Measurements from ENCODE around the gene CCM2L. TPM values are rescaled to one million over a fixed set of nuclear protein-coding genes. Genes with fewer than 3 reads are reported as not detected.

Gene CCM2L
- total and polyA plus RNA-seq, 10 of the 15 experiments (the other 5 are each of a cell fraction or from before 2014, with no cell fraction given) = not detected

DNA sequence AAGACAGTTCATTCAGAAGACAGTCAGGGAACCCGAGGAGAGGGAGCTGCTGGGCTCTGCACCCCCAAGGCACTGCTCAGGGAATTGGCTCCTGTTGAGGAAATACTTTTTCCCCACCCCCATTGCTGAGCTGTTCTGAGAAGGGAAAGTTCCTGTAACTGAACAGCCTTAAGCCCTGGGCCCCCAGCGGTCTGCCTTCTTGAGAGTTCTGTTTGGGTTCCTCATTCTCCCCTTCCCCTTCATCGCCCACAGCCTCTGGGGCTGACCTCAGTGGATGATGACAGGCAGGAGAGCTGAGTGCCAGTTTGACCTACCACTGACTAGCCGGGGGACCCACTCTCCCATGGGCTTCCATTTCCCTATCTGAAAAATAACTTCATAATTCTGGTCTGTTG is 52.5 kb downstream of the CCM2L start (continued):
- TF ChIP-seq RAD21 (IDR thresholded peaks at IDR 0.05; ENCODE audit: insufficient read depth, low read depth, low read length) (no peak), MEF2A (IDR thresholded peaks at IDR 0.05; ENCODE audit: insufficient read depth, low read depth, low read length) (peak; percentile 50; the same call in 1 of the 2 replicates), SMAD1 (IDR thresholded peaks at IDR 0.05; ENCODE audit: low read depth, partially characterized antibody) (no peak), MYB (IDR thresholded peaks at IDR 0.05; ENCODE audit: borderline replicate concordance, low read depth, low read length) (no peak), GABPA (IDR thresholded peaks at IDR 0.05; ENCODE audit: low read depth) (no peak), MTA3 (IDR thresholded peaks at IDR 0.05; ENCODE audit: borderline replicate concordance, low read length) (no peak), CEBPB (IDR thresholded peaks at IDR 0.05; ENCODE audit: borderline replicate concordance in 1 of 2, low read depth in 2 of 2, low read length in 2 of 2) (no peak), RUNX3 (IDR thresholded peaks at IDR 0.05; ENCODE audit: low read length) (peak; percentile 65), ZSCAN29 (IDR thresholded peaks at IDR 0.05) (no peak), ESRRA (IDR thresholded peaks at IDR 0.05; ENCODE audit: low read length) (no peak), ZNF622 (IDR thresholded peaks at IDR 0.05) (no peak), SP1 (IDR thresholded peaks at IDR 0.05; ENCODE audit: low read depth, low read length) (no peak), HDGF (IDR thresholded peaks at IDR 0.05) (no peak), CHD2 (IDR thresholded peaks at IDR 0.05; ENCODE audit: borderline replicate concordance, low read depth, low read length) (peak; percentile 45; the same call in 1 of the 2 replicates), BACH1 (IDR thresholded peaks at IDR 0.05; ENCODE audit: borderline replicate concordance) (no peak)
- TF ChIP-seq, protein P1, sequence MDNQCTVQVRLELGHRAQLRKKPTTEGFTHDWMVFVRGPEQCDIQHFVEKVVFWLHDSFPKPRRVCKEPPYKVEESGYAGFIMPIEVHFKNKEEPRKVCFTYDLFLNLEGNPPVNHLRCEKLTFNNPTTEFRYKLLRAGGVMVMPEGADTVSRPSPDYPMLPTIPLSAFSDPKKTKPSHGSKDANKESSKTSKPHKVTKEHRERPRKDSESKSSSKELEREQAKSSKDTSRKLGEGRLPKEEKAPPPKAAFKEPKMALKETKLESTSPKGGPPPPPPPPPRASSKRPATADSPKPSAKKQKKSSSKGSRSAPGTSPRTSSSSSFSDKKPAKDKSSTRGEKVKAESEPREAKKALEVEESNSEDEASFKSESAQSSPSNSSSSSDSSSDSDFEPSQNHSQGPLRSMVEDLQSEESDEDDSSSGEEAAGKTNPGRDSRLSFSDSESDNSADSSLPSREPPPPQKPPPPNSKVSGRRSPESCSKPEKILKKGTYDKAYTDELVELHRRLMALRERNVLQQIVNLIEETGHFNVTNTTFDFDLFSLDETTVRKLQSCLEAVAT (IDR thresholded peaks at IDR 0.05) = 0 out of 2 replicates have a peak, but pooled peaks have one; percentile 33
- TF ChIP-seq, protein P2, sequence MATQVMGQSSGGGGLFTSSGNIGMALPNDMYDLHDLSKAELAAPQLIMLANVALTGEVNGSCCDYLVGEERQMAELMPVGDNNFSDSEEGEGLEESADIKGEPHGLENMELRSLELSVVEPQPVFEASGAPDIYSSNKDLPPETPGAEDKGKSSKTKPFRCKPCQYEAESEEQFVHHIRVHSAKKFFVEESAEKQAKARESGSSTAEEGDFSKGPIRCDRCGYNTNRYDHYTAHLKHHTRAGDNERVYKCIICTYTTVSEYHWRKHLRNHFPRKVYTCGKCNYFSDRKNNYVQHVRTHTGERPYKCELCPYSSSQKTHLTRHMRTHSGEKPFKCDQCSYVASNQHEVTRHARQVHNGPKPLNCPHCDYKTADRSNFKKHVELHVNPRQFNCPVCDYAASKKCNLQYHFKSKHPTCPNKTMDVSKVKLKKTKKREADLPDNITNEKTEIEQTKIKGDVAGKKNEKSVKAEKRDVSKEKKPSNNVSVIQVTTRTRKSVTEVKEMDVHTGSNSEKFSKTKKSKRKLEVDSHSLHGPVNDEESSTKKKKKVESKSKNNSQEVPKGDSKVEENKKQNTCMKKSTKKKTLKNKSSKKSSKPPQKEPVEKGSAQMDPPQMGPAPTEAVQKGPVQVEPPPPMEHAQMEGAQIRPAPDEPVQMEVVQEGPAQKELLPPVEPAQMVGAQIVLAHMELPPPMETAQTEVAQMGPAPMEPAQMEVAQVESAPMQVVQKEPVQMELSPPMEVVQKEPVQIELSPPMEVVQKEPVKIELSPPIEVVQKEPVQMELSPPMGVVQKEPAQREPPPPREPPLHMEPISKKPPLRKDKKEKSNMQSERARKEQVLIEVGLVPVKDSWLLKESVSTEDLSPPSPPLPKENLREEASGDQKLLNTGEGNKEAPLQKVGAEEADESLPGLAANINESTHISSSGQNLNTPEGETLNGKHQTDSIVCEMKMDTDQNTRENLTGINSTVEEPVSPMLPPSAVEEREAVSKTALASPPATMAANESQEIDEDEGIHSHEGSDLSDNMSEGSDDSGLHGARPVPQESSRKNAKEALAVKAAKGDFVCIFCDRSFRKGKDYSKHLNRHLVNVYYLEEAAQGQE (IDR thresholded peaks at IDR 0.05; ENCODE audit: low read depth, low read length) = no peak
- TF ChIP-seq, protein P3, sequence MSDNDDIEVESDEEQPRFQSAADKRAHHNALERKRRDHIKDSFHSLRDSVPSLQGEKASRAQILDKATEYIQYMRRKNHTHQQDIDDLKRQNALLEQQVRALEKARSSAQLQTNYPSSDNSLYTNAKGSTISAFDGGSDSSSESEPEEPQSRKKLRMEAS (IDR thresholded peaks at IDR 0.05; ENCODE audit: low read depth, low read length) = no peak
- TF ChIP-seq, protein P4, sequence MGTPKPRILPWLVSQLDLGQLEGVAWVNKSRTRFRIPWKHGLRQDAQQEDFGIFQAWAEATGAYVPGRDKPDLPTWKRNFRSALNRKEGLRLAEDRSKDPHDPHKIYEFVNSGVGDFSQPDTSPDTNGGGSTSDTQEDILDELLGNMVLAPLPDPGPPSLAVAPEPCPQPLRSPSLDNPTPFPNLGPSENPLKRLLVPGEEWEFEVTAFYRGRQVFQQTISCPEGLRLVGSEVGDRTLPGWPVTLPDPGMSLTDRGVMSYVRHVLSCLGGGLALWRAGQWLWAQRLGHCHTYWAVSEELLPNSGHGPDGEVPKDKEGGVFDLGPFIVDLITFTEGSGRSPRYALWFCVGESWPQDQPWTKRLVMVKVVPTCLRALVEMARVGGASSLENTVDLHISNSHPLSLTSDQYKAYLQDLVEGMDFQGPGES (IDR thresholded peaks at IDR 0.05) = no peak
- TF ChIP-seq, protein P5, sequence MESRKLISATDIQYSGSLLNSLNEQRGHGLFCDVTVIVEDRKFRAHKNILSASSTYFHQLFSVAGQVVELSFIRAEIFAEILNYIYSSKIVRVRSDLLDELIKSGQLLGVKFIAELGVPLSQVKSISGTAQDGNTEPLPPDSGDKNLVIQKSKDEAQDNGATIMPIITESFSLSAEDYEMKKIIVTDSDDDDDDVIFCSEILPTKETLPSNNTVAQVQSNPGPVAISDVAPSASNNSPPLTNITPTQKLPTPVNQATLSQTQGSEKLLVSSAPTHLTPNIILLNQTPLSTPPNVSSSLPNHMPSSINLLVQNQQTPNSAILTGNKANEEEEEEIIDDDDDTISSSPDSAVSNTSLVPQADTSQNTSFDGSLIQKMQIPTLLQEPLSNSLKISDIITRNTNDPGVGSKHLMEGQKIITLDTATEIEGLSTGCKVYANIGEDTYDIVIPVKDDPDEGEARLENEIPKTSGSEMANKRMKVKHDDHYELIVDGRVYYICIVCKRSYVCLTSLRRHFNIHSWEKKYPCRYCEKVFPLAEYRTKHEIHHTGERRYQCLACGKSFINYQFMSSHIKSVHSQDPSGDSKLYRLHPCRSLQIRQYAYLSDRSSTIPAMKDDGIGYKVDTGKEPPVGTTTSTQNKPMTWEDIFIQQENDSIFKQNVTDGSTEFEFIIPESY (IDR thresholded peaks at IDR 0.05) = no peak
